NCI-H460 (cell line): Measurements from ENCODE around the gene NOMO2. TPM values are rescaled to one million over a fixed set of nuclear protein-coding genes. Genes with fewer than 3 reads are reported as not detected.
"Not testable (repeated sequence)": the region's sequence is repeated elsewhere in the genome, so short reads cannot be mapped to it uniquely, and the experiment has no call there.

ENCODE experiments used
- DNase-seq: peaks from one replicate; pipeline ENCODE4 v3.0.0-alpha.2; 2016; ENCODE audit warnings: low read depth; ENCODE audit errors: extremely low read depth
- polyA plus RNA-seq: library from polyadenylated mRNA; depleted of rRNA; stranded (reverse); fragments of >200 nt; gene quantifications from 2 replicates; pipeline ENCODE4 v1.2.3, GENCODE V29; 2014; cell fraction: nucleus; rRNA removed
- total RNA-seq: library from RNA; depleted of rRNA; stranded (reverse); fragments of >200 nt; shearing (Covaris generic); gene quantifications from 2 replicates; pipeline ENCODE4 v1.2.3, GENCODE V29; 2014; rRNA removed

The NOMO2 gene
- 171 and 184 TPM in 2 replicates for total RNA-seq
- 129 and 137 TPM in 2 replicates for polyA plus RNA-seq

GRCh38 chr16:18561727-18562314, at the start of gene NOMO2:
Gene NOMO2 (minus strand): TSS chr16:18562097. CDS start chr16:18562040, 57 bp downstream.
- DNase-seq = not testable (repeated sequence)

GRCh38 chr16:18610147-18610803, 48.4 kb upstream of the NOMO2 start:
- DNase-seq = not testable (repeated sequence)

DNA sequence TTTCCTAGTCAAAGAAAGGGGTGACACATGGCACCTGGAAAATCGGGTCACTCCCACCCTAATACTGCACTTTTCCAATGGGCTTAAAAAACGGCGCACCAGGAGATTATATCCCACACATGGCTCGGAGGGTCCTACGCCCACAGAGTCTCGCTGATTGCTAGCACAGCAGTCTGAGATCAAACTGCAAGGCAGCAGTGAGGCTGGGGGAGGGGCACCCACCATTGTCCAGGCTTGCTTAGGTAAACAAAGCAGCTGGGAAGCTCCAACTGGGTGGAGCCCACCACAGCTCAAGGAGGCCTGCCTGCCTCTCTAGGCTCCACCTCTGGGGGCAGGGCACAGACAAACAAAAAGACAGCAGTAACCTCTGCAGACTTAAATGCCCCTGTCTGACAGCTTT, 46.4 kb upstream of the NOMO2 start:
- not testable (repeated sequence) for DNase-seq

DNA sequence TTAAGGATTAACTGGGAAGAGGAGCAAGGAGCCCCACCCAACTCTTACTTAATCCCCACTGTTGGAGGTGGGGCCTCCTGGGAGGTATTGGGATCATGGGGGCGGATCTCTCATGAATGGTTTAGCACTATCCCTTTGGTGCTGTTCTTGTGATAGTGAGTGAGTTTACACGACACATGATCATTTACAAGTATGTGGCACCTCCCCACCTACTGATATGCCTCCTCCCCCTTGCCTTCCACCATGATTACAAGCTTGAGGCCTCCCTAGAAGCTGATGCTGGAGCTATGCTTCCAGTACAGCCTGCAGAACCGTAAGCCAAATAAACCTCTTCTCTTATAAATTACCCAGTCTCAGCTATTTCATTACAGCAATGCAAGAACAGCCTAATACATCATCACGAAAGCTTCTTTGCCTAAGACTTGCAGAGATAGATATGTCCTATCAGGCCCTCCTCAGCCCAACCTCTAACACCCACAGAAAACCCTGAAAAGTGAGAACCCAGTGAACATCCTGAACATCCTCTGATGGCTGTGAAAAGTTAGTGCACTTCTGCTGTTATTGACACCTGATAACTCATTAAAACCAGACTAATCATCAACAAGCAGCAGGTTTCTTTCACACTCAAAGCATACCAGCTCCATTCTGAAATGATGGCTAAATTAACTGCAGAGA, 41.8 kb upstream of the NOMO2 start:
- DNase-seq = not testable (repeated sequence)

DNA sequence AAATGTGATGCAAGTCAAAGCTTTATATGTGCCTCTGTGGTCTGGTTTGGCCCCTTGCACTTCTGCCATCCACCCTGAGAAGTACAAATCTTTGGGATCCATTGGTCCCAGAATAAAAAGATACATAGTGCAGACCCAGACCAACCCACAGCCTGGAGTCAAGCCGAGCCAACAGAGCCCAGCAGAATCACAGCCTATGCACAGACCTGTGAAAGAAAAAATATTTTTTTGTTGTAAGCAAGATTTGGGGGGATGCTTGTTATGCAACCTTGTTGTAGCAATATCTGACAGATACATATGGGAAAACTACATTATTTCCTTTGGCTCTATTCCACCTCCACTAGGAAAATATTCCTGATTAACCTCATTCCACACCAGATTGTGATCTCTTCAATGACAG, 36.7 kb upstream of the NOMO2 start:
- DNase-seq = not testable (repeated sequence)

DNA sequence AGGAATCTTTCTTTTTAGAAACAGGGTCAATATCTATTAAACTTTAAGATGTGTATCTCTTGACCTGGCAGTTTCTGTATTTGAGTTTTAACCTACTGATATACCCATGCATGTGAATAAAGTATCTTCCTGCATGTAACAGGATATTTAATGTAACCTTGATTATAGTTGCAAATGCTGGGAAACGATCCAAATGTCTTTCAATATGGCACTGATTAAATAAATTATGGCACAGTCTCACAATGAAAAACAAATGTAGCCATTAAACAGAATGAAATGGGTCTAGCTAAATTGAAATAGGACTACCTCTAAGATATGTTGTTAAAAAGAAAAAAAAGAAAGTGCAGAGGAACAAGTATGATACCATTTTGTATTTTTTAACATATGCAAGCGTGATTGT, 35.8 kb upstream of the NOMO2 start:
- not testable (repeated sequence) for DNase-seq

GRCh38 chr16:18597319-18597718, 35.4 kb upstream of the NOMO2 start:
- not testable (repeated sequence) for DNase-seq

DNA sequence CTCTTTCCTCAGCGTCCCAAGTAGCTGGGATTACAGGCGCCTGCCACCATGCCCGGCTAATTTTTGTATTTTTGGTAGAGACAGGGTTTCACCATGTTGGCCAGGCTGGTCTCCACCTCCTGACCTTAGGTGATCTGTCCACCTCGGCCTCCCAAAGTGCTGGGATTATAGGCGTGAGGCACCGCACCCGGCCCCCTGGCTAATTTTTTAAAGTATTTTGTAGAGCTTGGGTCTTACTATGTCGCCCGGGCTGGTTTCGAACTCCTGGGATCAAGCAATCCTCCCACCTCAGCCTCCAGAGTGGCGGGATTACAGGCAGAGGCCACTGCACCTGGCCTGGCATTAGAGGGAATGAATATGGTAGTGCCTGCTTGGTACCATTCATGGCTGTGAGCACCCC, 33.9 kb upstream of the NOMO2 start:
- not testable (repeated sequence) for DNase-seq

- peak; percentile 39 for DNase-seq
Observed at GRCh38 chr16:18594880-18595279, 33.0 kb upstream of the NOMO2 start.

GRCh38 chr16:18593904-18594303, 32.0 kb upstream of the NOMO2 start:
- not testable (repeated sequence) for DNase-seq

- not testable (repeated sequence) for DNase-seq
Observed at GRCh38 chr16:18592982-18593381, 31.1 kb upstream of the NOMO2 start.

GRCh38 chr16:18591908-18592307, 30.0 kb upstream of the NOMO2 start:
- DNase-seq = peak; percentile 45

- not testable (repeated sequence) for DNase-seq
Observed at GRCh38 chr16:18591441-18591840, 29.5 kb upstream of the NOMO2 start.

- not testable (repeated sequence) for DNase-seq
Observed at GRCh38 chr16:18589806-18590205, 27.9 kb upstream of the NOMO2 start.

GRCh38 chr16:18586560-18587540, 25.0 kb upstream of the NOMO2 start:
- DNase-seq = not testable (repeated sequence)

- DNase-seq = not testable (repeated sequence)
Observed at GRCh38 chr16:18585789-18586188, 23.9 kb upstream of the NOMO2 start.

DNA sequence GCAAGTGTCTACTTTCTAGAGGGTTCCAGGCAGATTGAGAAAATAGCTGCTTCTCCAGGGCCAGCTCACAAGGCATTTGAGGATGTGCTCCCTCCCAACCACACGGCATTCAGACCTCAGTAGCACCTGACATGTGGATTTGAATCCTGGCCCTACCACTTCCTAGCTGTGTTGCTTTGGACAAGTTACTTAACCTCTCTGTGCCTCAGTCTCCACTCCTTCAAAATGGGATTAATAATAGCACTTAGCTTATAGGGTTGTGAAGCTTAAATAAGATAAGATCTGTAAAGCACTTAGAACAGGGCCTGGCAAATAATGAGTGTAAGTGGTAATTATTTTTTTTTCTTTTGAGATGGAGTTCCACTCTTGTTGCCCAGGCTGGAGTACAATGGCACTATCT, 21.0 kb upstream of the NOMO2 start:
- DNase-seq = no peak

DNA sequence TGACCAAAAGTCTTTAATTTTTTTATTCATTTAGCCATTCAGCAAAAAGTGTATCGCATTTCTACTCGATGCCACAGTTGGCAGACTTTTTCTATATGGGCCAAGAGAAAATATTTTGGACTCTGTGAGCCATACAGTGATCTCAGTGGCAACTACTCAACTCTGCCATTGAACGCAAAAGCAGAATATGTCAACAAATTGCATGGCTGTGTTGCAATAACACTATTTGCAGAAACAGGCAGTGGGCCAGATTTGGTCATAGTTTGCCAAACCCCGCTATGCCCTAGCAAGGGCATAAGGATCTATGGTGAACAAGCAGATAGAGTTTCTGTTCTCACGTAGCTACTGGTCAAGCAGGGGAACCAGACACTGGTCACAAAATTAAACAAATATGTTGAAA, 18.5 kb upstream of the NOMO2 start:
- DNase-seq = not testable (repeated sequence)

- DNase-seq = not testable (repeated sequence)
Observed at GRCh38 chr16:18579261-18579660, 17.4 kb upstream of the NOMO2 start.

GRCh38 chr16:18577942-18578341, 16.0 kb upstream of the NOMO2 start:
- DNase-seq = not testable (repeated sequence)
